Activated CD8-positive, alpha-beta memory T cell treated with anti-CD3 and anti-CD28 coated beads, Interleukin-2, amount 50 U/mL, for 1 hour (primary cell): ENCODE data around the gene MGME1.

Experiments
- DNase-seq: peaks from one replicate; pipeline ENCODE4 v3.0.0-alpha.2; 2020; ENCODE audit errors: extremely low read depth

MGME1 gene

GRCh38 chr20:17968366-17969277 is at the start of gene MGME1, which contains the start of gene SNX5:
Gene MGME1, plus strand, starts transcription at chr20:17969018. Its CDS starts 842 bp downstream, at chr20:17969860.
Gene SNX5, minus strand, starts transcription at chr20:17968794. Its CDS starts 369 bp downstream, at chr20:17968425.
- peak; percentile 96 for DNase-seq

- DNase-seq: no peak
Observed at GRCh38 chr20:17919149-17919548, 49.7 kb upstream of the MGME1 start.

GRCh38 chr20:17921774-17922173 is 47.0 kb upstream of the MGME1 start:
- no peak for DNase-seq

GRCh38 chr20:17925141-17925939 is 43.5 kb upstream of the MGME1 start:
- no peak for DNase-seq

- no peak for DNase-seq
Observed at GRCh38 chr20:17925940-17926300, 42.9 kb upstream of the MGME1 start.

GRCh38 chr20:17928211-17928611 is 40.6 kb upstream of the MGME1 start:
- DNase-seq: no peak

GRCh38 chr20:17928633-17929311 is 40.0 kb upstream of the MGME1 start:
- DNase-seq: no peak

GRCh38 chr20:17931513-17931912 is 37.3 kb upstream of the MGME1 start:
- no peak for DNase-seq

- no peak for DNase-seq
Observed at GRCh38 chr20:17932396-17932795, 36.4 kb upstream of the MGME1 start.

GRCh38 chr20:17933121-17933520 is 35.7 kb upstream of the MGME1 start:
- no peak for DNase-seq

GRCh38 chr20:17933711-17934110 is 35.1 kb upstream of the MGME1 start:
- no peak for DNase-seq

GRCh38 chr20:17934141-17934862 is 34.5 kb upstream of the MGME1 start:
- DNase-seq: no peak

GRCh38 chr20:17935186-17935585 is 33.6 kb upstream of the MGME1 start:
- DNase-seq: no peak

GRCh38 chr20:17935761-17936160 is 33.1 kb upstream of the MGME1 start:
- DNase-seq: no peak

GRCh38 chr20:17936286-17936760 is 32.5 kb upstream of the MGME1 start:
- DNase-seq: no peak

GRCh38 chr20:17936761-17937732 is 31.8 kb upstream of the MGME1 start:
- DNase-seq: no peak

- peak; percentile 4 for DNase-seq
Observed at GRCh38 chr20:17938871-17939619, 29.8 kb upstream of the MGME1 start.

GRCh38 chr20:17939622-17940223 is 29.1 kb upstream of the MGME1 start:
- DNase-seq: no peak
